GM19043 (cell line): Measurements from ENCODE around the gene KIR2DL1.
"Not testable (repeated sequence)": the region's sequence is repeated elsewhere in the genome, so short reads cannot be mapped to it uniquely, and the experiment has no call there.

Experiments
- ATAC-seq: cut with Tn5 transposase; IDR thresholded peaks from one replicate; pipeline ENCODE4 v1.9.1; 2021; ENCODE audit warnings: low read depth; ENCODE audit not compliant: unreplicated experiment

KIR2DL1 gene

DNA sequence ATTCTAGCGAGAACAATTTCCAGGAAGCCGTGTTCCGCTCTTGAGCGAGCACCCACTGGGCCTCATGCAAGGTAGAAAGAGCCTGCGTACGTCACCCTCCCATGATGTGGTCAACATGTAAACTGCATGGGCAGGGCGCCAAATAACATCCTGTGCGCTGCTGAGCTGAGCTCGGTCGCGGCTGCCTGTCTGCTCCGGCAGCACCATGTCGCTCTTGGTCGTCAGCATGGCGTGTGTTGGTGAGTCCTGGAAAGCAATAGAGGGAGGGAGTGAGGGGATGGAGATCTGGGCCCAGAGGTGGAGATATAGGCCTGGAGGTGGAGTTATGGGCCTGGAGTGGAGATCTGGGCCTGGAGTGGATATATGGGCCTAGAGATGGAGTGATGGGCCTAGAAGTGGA, at the start of gene KIR2DL1:
Gene KIR2DL1, plus strand, starts transcription at position 148 of the 400 bp plus-strand sequence. Its CDS starts 58 bp downstream, at position 206.
- ATAC-seq, result not testable (repeated sequence)

DNA sequence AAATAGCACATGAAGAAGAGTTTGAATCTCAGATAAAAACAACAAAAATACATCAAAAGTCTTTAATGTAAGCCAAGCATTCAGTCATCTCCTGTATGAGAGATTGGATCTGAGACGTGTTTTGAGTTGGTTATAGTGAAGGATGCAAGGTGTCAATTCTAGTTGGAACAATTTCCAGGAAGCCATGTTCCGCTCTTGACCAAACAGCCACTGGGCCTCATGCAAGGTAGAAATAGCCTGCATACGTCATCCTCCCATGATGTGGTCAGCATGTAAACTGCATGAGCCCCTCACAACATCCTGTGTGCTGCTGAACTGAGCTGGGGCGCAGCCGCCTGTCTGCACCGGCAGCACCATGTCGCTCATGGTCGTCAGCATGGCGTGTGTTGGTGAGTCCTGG, 45.5 kb upstream of the KIR2DL1 start, which contains the start of gene KIR3DL3:
Gene KIR3DL3, plus strand, starts transcription at position 301 of the 400 bp plus-strand sequence. Its CDS starts 55 bp downstream, at position 356.
- no peak for ATAC-seq

DNA sequence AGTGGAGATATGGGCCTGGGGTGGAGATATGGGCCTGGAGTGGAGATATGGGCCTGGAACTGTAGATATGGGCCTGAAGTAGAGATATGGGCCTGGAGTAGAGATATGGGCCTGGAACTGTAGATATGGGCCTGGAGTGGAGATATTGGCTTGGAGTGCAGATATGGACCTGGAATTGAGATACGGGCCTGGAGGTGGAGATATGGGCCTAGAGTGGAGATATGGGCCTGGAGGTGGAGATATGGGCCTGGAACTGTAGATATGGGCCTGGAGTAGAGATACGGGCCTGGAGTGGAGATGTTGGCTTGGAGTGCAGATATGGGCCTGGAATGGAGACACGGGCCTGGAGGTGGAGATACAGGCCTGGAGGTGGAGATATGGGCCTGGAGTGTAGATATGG, 44.9 kb upstream of the KIR2DL1 start:
- no peak for ATAC-seq

DNA sequence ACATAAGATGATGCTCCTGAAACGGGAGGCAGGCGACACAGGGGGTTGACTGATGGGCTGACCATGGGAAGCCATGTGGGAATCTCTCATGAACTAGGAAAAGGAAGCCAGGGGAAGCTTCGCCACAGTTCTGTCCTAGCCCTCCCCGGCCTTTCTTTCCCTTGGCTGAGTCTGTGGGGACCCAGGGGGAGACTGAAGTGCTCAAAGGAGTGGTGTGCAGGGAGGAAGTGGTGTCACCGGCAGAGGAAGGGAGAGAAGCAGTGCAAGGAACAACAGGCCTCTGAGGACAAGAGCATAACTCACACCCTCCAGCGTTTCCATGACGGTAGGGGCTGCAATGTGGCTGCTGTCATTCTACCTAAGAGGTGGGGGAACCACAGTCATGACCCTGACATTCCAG, 44.3 kb upstream of the KIR2DL1 start:
- no peak for ATAC-seq

DNA sequence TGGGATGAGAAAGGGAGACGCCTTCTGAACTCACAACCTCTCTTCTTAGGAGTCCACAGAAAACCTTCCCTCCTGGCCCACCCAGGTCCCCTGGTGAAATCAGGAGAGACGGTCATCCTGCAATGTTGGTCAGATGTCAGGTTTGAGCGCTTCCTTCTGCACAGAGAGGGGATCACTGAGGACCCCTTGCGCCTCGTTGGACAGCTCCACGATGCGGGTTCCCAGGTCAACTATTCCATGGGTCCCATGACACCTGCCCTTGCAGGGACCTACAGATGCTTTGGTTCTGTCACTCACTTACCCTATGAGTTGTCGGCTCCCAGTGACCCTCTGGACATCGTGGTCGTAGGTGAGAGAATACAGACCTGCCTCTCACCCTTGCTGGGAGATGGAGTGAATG, 42.0 kb upstream of the KIR2DL1 start:
- no peak for ATAC-seq

DNA sequence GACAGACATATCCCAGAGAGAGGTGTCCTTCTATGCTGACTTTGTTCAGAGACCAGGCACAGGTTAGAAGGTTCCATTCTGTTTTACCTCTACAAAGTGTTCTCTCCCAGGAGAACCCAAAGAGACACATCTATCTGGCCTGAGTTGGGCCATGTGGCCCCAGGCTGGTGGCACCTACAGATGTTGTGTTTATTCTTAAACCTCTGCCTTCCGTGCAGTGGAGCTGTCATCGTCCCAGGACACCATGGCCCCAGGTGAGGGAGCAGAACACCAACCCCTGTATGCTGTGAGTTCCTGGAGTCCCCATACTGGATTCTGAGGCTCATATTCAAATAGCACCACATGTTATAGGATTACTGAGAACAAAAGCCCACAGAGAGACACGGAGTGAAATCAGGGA, 41.4 kb upstream of the KIR2DL1 start:
- ATAC-seq, result no peak

DNA sequence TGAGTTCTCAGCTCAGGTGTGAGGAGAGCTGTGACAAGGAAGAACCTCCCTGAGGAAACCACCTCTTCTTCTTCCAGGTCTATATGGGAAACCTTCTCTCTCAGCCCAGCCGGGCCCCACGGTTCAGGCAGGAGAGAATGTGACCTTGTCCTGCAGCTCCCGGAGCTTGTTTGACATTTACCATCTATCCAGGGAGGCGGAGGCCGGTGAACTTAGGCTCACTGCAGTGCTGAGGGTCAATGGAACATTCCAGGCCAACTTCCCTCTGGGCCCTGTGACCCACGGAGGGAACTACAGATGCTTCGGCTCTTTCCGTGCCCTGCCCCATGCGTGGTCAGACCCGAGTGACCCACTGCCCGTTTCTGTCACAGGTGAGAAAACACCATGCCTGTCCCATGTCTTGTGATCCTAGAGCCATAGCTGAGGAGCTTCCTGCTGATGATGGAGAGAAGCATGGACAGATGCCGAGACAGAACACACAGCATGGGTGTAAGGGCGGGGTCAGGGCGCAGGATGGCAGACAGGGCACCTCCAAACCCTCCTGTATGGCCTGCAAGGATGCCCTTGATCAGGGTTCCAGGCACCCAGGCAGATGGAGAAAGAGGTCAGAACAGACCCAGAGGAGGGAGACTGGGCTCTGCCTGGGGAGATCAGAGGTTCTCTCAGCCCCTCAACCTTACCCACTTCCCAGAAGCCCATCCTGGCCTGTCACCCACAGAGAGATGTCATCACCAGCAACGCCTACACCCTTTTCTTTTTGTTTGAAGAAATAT, 40.0 kb upstream of the KIR2DL1 start:
- no peak for ATAC-seq

DNA sequence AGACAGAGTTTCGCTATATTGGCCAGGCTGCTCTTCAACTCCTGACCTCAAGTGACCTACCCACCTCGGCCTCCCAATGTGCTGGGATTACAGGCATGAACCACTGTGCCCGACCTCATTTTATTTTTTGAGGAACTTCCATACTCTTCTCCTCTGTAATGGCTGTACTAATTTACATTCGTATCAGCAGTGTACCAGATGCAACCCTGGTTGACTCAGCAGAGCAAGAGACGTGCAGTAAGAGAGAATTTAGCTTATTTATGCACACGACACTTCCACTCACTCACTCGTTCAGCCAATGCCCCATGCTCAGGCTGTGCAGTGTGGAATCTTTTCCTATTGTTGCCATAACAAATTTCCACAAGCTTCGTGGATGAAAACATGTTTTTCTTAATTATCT, 38.4 kb upstream of the KIR2DL1 start:
- ATAC-seq, result no peak

DNA sequence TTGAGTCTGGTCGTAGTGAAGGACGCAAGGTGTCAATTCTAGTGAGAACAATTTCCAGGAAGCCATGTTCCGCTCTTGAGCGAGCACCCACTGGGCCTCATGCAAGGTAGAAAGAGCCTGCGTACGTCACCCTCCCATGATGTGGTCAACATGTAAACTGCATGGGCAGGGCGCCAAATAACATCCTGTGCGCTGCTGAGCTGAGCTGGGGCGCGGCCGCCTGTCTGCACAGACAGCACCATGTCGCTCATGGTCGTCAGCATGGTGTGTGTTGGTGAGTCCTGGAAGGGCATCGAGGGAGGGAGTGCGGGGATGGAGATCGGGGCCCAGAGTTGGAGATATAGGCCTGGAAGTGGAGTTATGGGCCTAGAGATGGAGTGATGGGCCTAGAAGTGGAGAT, 31.3 kb upstream of the KIR2DL1 start, which contains the start of gene KIR2DL3:
Gene KIR2DL3, plus strand, starts transcription at position 208 of the 400 bp plus-strand sequence. Its CDS starts 33 bp downstream, at position 241.
- ATAC-seq, result not testable (repeated sequence)

DNA sequence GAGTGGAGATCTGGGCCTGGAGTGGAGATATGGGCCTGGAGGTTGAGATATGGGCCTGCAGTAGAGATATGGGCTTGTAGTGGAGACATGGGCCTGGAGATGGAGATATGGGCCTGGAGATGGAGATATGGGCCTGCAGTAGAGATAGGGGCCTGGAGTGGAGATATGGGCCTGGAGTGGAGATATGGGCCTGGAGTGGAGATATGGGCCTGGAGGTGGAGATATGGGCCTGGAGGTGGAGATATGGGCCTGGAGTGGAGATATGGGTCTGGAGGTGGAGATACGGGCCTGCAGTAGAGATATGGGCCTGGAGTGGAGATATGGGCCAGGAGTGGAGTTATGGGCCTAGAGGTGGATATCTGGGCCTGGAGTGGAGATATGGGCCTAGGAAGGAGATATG, 30.9 kb upstream of the KIR2DL1 start:
- ATAC-seq, result no peak

DNA sequence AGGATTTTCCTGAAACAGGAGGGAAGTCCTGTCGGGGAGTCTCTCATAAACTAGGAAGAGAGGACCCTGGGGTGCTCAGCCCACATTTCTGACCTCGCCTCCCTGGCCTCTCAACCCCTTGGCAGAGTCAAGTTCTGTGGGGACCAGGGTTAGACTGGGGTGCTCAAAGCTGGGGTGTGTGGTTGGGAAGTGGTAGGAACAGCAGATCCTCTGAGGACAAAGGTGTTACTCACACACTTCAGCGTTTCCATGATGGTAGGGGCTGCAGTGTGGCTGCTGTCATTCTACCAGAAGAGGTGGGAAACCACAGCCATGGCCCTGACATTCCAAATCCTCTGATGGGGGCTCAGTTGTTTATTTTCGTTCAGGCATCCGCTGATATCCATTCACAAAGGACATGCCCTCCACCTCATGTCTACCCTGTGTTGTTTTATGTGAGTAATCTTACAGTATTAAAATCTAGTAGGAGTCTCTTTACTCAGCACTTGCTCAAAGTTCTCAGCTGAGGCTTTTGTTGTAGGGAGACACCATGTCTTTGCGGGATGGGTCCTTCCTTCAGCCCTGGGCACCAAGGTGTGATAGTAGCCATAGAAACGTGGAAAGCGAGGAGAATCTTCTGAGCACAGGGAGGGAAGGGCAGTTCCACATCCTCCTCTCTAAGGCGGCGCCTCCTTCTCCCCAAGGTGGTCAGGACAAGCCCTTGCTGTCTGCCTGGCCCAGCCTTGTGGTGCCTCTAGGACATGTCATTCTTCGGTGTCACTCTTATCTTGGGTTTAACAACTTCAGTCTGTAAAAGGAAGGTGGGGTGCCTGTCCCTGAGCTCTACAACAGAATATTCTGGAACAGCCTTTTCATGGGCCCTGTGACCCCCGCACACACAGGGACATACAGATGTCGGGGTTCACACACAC, 29.8 kb upstream of the KIR2DL1 start:
- ATAC-seq, result no peak

DNA sequence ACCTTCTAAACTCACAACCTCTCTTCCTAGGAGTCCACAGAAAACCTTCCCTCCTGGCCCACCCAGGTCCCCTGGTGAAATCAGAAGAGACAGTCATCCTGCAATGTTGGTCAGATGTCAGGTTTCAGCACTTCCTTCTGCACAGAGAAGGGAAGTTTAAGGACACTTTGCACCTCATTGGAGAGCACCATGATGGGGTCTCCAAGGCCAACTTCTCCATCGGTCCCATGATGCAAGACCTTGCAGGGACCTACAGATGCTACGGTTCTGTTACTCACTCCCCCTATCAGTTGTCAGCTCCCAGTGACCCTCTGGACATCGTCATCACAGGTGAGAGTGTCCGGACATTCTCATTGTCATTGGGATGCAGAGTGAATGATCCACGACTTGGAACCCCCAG, 27.6 kb upstream of the KIR2DL1 start:
- not testable (repeated sequence) for ATAC-seq

DNA sequence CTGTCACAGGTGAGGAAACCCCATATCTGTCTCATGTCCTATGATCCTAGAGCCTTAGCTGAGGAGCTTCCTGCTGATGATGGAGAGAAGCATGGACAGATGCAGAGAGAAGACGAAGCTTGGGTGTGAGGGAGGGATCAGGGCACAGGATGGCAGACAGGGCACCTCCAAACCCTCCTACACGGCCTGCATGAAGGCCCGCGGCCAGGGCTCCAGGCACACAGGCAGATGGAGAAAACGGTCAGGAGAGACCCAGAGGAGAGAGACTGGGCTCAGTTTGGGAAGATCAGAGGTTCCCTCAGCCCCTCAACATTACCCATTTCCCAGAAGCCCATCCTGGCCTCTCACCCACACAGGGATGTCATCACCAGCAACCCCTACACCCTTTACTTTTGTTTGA, 25.5 kb upstream of the KIR2DL1 start:
- ATAC-seq, result not testable (repeated sequence)

DNA sequence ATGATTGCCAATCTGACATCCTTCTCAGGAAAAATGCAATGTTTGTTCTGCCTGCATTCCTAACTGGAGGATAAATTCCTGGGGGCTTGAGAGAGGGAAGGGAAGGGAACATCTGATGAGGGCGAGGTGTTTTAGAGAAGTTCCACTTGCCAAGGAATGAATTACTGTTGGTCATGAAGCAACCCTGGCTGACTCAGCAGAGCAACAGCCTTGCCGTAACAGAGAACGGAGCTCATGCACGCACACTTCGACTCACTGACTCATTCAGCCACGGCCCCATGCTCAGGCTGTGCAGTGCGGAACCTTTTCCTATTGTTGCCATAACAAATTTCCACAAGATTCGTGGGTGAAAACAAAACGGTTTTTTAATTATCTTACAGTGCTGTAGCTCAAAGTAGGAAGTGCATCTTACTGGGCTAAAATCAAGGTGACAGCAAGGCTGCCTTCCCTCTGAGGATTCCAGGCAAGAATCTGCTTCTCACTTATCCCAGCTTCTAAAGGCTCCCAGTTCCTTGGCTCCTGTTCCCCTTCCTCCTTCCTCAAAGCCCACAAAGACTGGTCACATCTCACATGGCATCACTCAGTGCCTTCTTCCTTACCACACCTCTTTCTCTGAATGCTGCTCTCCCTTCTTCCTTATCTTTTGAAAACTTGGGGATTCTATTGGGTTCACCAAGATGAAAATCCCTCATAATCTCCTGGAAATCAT, 21.8 kb upstream of the KIR2DL1 start:
- not testable (repeated sequence) for ATAC-seq

DNA sequence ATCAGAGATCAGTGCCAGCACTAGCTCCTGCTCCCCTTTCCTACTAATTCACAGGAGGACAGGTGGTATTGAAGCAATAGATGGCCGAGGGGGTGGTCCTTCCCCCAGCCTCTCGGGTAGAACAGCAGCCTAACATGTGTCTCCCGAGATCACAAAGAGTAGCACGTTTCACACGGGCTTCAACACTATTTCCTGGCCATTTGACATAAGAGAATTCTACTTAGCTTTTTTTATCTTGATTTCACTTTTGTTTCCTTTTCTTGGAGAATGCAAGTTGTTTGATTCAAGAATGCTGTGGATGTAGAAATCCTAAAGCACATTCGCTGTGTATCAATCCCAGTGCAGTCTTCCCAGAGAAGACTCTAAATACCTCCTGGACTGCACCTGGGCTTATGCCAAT, 19.3 kb upstream of the KIR2DL1 start:
- ATAC-seq, result not testable (repeated sequence)

DNA sequence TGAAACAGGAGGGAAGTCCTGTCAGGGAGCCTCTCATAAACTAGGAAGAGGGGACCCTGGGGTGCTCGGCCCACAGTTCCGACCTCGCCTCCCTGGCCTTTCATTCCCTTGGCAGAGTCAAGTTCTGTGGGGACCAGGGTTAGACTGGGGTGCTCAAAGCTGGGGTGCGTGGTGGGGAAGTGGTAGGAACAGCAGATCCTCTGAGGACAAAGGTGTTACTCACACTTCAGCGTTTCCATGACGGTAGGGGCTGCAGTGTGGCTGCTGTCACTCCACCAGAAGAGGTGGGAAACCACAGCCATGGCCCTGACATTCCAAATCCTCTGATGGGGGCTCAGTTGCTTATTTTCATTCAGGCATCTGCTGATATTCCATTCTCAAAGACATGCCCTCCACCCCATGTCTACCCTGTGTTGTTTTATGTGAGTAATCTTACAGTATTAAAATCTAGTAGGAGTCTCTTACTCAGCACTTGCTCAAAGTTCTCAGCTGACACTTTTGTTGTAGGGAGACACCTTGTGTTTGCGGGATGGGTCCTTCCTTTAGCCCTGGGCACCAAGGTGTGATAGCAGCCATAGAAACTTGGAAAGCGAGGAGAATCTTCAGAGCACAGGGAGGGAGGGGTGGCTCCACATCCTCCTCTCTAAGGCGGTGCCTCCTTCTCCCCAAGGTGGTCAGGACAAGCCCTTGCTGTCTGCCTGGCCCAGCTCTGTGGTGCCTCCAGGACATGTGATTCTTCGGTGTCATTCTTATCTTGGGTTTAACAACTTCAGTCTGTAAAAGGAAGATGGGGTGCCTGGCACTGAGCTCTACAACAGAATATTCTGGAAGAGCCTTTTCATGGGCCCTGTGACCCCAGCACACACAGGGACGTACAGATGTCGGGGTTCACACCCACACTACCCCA, 13.1 kb upstream of the KIR2DL1 start:
- ATAC-seq, result not testable (repeated sequence)

DNA sequence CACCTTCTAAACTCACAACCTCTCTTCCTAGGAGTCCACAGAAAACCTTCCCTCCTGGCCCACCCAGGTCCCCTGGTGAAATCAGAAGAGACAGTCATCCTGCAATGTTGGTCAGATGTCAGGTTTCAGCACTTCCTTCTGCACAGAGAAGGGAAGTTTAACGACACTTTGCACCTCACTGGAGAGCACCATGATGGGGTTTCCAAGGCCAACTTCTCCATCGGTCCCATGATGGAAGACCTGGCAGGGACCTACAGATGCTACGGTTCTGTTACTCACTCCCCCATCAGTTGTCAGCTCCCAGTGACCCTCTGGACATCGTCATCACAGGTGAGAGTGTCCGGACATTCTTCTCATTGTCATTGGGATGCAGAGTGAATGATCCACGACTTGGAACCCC, 11.0 kb upstream of the KIR2DL1 start:
- not testable (repeated sequence) for ATAC-seq

DNA sequence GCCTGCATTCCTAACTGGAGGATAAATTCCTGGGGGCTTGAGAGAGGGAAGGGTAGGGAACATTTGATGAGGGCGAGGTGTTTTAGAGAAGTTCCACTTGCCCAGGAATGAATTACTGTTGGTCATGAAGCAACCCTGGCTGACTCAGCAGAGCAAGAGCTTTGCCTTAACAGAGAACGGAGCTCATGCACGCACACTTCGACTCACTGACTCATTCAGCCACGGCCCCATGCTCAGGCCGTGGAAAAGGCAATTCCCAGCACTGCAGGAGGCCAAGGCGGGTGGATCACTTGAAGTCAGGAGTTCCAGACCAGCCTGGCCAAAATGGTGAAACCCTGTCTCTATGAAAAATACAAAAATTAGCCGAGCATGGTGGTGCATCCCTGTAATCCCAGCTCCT, 5.4 kb upstream of the KIR2DL1 start:
- ATAC-seq, result not testable (repeated sequence)

DNA sequence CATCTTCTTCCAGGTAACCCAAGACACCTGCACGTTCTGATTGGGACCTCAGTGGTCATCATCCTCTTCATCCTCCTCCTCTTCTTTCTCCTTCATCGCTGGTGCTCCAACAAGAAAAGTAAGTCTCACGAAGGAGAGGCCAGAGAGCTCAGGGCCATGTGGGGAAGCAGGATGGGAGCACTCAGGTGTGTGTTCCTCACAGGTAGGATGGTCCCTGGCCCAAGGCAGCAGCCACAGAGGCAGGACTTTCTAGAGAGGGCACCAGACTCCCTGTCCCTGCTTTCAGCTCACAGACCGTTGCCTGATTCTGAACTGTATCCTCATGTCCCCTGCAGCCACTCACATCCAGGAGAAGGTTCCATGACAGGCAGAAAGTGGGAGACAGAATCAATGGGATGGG, 3.1 kb upstream of the KIR2DL1 start:
- not testable (repeated sequence) for ATAC-seq

DNA sequence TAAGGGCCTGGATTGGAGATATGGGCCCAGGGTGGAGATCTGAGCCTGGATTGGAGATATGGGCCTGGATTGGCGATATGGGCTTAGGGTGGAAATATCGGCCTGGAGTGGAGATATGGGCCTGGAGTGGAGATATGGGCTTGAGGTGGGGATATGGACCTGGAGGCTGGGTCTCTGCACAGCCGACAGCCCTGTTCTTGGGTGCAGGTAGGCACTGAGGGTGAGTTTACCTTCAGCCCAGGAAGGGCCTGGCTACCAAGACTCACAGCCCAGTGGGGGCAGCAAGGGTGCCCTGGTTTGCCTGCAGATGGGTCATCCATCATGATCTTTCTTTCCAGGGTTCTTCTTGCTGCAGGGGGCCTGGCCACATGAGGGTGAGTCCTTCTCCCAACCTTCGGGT, 918 bp downstream of the KIR2DL1 start:
- not testable (repeated sequence) for ATAC-seq
